Neural progenitor cell (in vitro differentiated cells): ENCODE data around the gene TOM1. TPM values are rescaled to one million over a fixed set of nuclear protein-coding genes. Genes with fewer than 3 reads are reported as not detected.

ENCODE experiments used
- DNase-seq: peaks from one replicate; pipeline ENCODE4 v3.0.0-alpha.2; 2016; ENCODE audit warnings: low spot score
- H2AFZ ChIP-seq: fragments of 200-600 bp; sonication (generic); replicated peaks from 2 replicates; pipeline ENCODE4 v1.6.1; 2016; ENCODE audit warnings: antibody characterized with exemption
- H3F3A ChIP-seq: fragments of 200-600 bp; sonication (generic); 2 replicates; pipeline ENCODE4 v1.6.1; 2016; ENCODE audit warnings: antibody characterized with exemption, low read depth
- H3K27ac ChIP-seq: fragments of 200-600 bp; sonication (generic); 2 replicates; pipeline ENCODE4 v1.5.1; 2016; ENCODE audit warnings: mild to moderate bottlenecking
- H3K27me3 ChIP-seq: fragments of 200-600 bp; sonication (generic); 2 replicates; pipeline ENCODE4 v1.6.1; 2016; ENCODE audit warnings: mild to moderate bottlenecking, moderate library complexity
- H3K36me3 ChIP-seq: fragments of 200-600 bp; sonication (generic); 2 replicates; pipeline ENCODE4 v1.5.1; 2016
- H3K4me1 ChIP-seq: fragments of 200-600 bp; sonication (generic); 2 replicates; pipeline ENCODE4 v1.6.1; 2016; ENCODE audit warnings: mixed run types
- H3K4me2 ChIP-seq: fragments of 200-600 bp; sonication (generic); 2 replicates; pipeline ENCODE4 v1.6.1; 2016
- H3K4me3 ChIP-seq: fragments of 200-600 bp; sonication (generic); 2 replicates; pipeline ENCODE4 v1.5.1; 2016
- H3K79me2 ChIP-seq: fragments of 200-600 bp; sonication (generic); 2 replicates; pipeline ENCODE4 v1.6.1; 2016; ENCODE audit warnings: low read depth
- H3K9ac ChIP-seq: fragments of 200-600 bp; sonication (generic); 2 replicates; pipeline ENCODE4 v1.6.1; 2016
- H3K9me3 ChIP-seq: fragments of 200-600 bp; sonication (generic); 2 replicates; pipeline ENCODE4 v1.5.1; 2016; ENCODE audit warnings: low read depth
- H4K20me1 ChIP-seq: fragments of 200-600 bp; sonication (generic); 2 replicates; pipeline ENCODE4 v1.6.1; 2016; ENCODE audit warnings: low read depth
- H3K27ac Mint-ChIP-seq: 3 replicates; pipeline ENCODE4 v1.8.0; 2021; ENCODE audit warnings: mixed read lengths
- H3K27me3 Mint-ChIP-seq: 2 replicates; pipeline ENCODE4 v1.8.0; 2022; ENCODE audit warnings: low read depth, mild to moderate bottlenecking, inconsistent platforms, moderate library complexity, mixed read lengths; ENCODE audit not compliant: insufficient read depth
- H3K36me3 Mint-ChIP-seq: 3 replicates; pipeline ENCODE4 v1.8.0; 2021; ENCODE audit warnings: mixed read lengths
- H3K4me1 Mint-ChIP-seq: 3 replicates; pipeline ENCODE4 v1.8.0; 2021; ENCODE audit warnings: mixed read lengths
- H3K4me3 Mint-ChIP-seq: 3 replicates; pipeline ENCODE4 v1.8.0; 2021; ENCODE audit warnings: mild to moderate bottlenecking, moderate library complexity, mixed read lengths
- H3K9me3 Mint-ChIP-seq: 3 replicates; pipeline ENCODE4 v1.8.0; 2020; ENCODE audit warnings: mixed read lengths
- EZH2 ChIP-seq: fragments of 200-600 bp; sonication (generic); IDR thresholded peaks from 2 replicates; pipeline ENCODE4 v1.6.1; 2017; ENCODE audit warnings: antibody characterized with exemption, mild to moderate bottlenecking, moderate library complexity
- EZH2phosphoT487 ChIP-seq: fragments of 200-600 bp; sonication (generic); IDR thresholded peaks from 2 replicates; pipeline ENCODE4 v1.6.1; 2017; ENCODE audit warnings: antibody characterized with exemption
- total RNA-seq: library from RNA; depleted of rRNA; stranded (reverse); fragments of >200 nt; gene quantifications from 2 replicates; pipeline ENCODE4 v1.2.3, GENCODE V29; 2015; ENCODE audit warnings: low replicate concordance
- TF ChIP-seq, protein P1 (sequence below): fragments of 200-600 bp; sonication (generic); IDR thresholded peaks from 2 replicates; pipeline ENCODE4 v1.5.1; 2017; ENCODE audit warnings: antibody characterized with exemption, mild to moderate bottlenecking

TOM1 gene
- total RNA-seq, 1 donor from 2014 or later = 28.6 TPM

GRCh38 chr22:35377735-35378134 is 78.0 kb downstream of the TOM1 start:
- Histone ChIP-seq H4K20me1 (no peaks in the 10 kb centered on the region), H3K36me3 (no peaks in the 10 kb centered on the region), H3K27ac (no peak overlapping the region), H3K4me1 (peaks cover 35% of the 10 kb centered on the region), H3K4me3 (no peak overlapping the region), H3K9me3 (no peaks in the 10 kb centered on the region), H3K9ac (no peak overlapping the region), H2AFZ (no peak overlapping the region), H3K79me2 (no peaks in the 10 kb centered on the region), H3K4me2 (peak overlapping the region; percentile 35), H3K27me3 (peaks cover 12% of the 10 kb centered on the region), H3F3A (peaks cover 47% of the 10 kb centered on the region)
- Mint-ChIP-seq H3K36me3 (no peaks in the 10 kb centered on the region), H3K4me3 (peak overlapping the region; percentile 27), H3K9me3 (no peaks in the 10 kb centered on the region), H3K4me1 (peaks cover 42% of the 10 kb centered on the region), H3K27ac (peak overlapping the region; percentile 83), H3K27me3 (peaks cover 25% of the 10 kb centered on the region)
- no peak for DNase-seq
- TF ChIP-seq, protein P1, sequence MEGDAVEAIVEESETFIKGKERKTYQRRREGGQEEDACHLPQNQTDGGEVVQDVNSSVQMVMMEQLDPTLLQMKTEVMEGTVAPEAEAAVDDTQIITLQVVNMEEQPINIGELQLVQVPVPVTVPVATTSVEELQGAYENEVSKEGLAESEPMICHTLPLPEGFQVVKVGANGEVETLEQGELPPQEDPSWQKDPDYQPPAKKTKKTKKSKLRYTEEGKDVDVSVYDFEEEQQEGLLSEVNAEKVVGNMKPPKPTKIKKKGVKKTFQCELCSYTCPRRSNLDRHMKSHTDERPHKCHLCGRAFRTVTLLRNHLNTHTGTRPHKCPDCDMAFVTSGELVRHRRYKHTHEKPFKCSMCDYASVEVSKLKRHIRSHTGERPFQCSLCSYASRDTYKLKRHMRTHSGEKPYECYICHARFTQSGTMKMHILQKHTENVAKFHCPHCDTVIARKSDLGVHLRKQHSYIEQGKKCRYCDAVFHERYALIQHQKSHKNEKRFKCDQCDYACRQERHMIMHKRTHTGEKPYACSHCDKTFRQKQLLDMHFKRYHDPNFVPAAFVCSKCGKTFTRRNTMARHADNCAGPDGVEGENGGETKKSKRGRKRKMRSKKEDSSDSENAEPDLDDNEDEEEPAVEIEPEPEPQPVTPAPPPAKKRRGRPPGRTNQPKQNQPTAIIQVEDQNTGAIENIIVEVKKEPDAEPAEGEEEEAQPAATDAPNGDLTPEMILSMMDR = no peak
- TF ChIP-seq EZH2phosphoT487 (no peak), EZH2 (no peak)

GRCh38 chr22:35378621-35379020 is 78.9 kb downstream of the TOM1 start:
- TF ChIP-seq EZH2phosphoT487 = no peak
- TF ChIP-seq, protein P1 = no peak
- TF ChIP-seq EZH2 = no peak
- H3K4me3 Mint-ChIP-seq = no peak overlapping the region

DNA sequence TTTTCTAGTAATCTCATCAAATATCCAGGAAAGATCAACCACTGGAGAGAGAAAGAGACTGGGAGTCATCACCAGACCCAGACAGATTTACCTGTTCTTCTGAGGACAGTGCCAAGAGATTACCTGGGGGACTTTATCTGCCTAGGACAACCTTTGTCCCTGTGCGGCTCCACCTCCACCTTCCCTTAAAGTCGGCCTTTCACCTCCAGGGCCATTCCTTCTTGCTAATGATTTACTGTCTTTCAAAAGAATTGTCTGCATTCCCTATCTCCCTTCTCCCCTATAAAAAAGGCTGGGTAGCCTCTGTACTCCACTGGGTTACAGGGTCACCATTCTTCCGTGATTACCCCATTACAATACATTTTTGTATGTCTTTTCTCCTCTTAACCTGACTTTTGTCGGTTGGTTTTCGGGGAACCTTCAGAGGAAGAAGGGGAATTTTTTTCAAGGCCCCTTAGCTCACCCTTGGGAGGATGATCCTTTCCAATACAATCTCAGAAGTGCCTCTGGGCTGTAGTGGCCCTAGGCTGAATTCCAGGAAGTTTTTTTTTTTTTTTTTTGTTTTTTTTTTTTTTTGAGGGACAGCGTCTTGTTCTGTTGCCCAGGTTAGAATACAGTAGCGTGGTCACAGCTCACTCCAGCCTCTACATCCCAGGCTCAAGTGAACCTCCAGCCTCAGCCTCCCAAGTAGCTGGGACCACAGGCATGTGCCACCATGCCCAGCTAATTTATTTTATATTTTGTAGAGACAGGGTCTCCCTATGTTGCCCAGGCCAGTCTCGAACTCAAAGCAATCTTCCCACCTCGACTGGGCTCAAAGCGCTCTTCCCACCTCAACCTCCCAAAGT is 79.7 kb downstream of the TOM1 start:
- Histone ChIP-seq H3K9me3 (no peaks in the 10 kb centered on the region), H4K20me1 (no peaks in the 10 kb centered on the region), H3F3A (peaks cover 47% of the 10 kb centered on the region), H3K36me3 (no peaks in the 10 kb centered on the region), H3K27me3 (peaks cover 12% of the 10 kb centered on the region), H3K79me2 (no peaks in the 10 kb centered on the region), H3K4me2 (no peak overlapping the region), H3K9ac (no peak overlapping the region), H3K27ac (no peak overlapping the region), H2AFZ (no peak overlapping the region), H3K4me1 (peaks cover 35% of the 10 kb centered on the region), H3K4me3 (no peak overlapping the region)
- peak overlapping the region; percentile 74 for H3K4me3 Mint-ChIP-seq
- peaks cover 39% of the 10 kb centered on the region for H3K4me1 Mint-ChIP-seq
- no peaks in the 10 kb centered on the region for H3K36me3 Mint-ChIP-seq
- peaks cover 25% of the 10 kb centered on the region for H3K27me3 Mint-ChIP-seq
- H3K27ac Mint-ChIP-seq = no peak overlapping the region
- H3K9me3 Mint-ChIP-seq = no peaks in the 10 kb centered on the region
- DNase-seq = no peak
- no peak for TF ChIP-seq EZH2phosphoT487

More at GRCh38 chr22:35378621-35379020, 78.9 kb downstream of the TOM1 start:
- no peak overlapping the region for H3K4me2 ChIP-seq
- H3K27me3 Mint-ChIP-seq = peaks cover 25% of the 10 kb centered on the region
- H3K79me2 ChIP-seq = no peaks in the 10 kb centered on the region
- no peaks in the 10 kb centered on the region for H3K9me3 Mint-ChIP-seq
- no peaks in the 10 kb centered on the region for H3K36me3 Mint-ChIP-seq
- no peak overlapping the region for H3K4me3 ChIP-seq
- H3K9me3 ChIP-seq = no peaks in the 10 kb centered on the region
- H3K4me1 ChIP-seq = peaks cover 35% of the 10 kb centered on the region
- no peak overlapping the region for H3K27ac ChIP-seq
- no peak overlapping the region for H2AFZ ChIP-seq
- peaks cover 42% of the 10 kb centered on the region for H3K4me1 Mint-ChIP-seq
- DNase-seq = no peak
- no peaks in the 10 kb centered on the region for H4K20me1 ChIP-seq
- peaks cover 12% of the 10 kb centered on the region for H3K27me3 ChIP-seq
- no peaks in the 10 kb centered on the region for H3K36me3 ChIP-seq
- peaks cover 47% of the 10 kb centered on the region for H3F3A ChIP-seq
- no peak overlapping the region for H3K9ac ChIP-seq
- H3K27ac Mint-ChIP-seq = no peak overlapping the region

GRCh38 chr22:35380013-35380412 is 80.3 kb downstream of the TOM1 start:
- no peaks in the 10 kb centered on the region for H3K9me3 Mint-ChIP-seq
- Histone ChIP-seq H3K4me1 (peaks cover 35% of the 10 kb centered on the region), H3K4me2 (no peak overlapping the region), H3F3A (peaks cover 52% of the 10 kb centered on the region), H3K27ac (no peak overlapping the region), H2AFZ (no peak overlapping the region), H3K4me3 (no peak overlapping the region), H3K9me3 (no peaks in the 10 kb centered on the region), H3K79me2 (no peaks in the 10 kb centered on the region), H3K9ac (no peak overlapping the region), H4K20me1 (no peaks in the 10 kb centered on the region), H3K36me3 (no peaks in the 10 kb centered on the region), H3K27me3 (peaks cover 12% of the 10 kb centered on the region)
- TF ChIP-seq EZH2phosphoT487 = no peak
- H3K27ac Mint-ChIP-seq = no peak overlapping the region
- DNase-seq = no peak
- H3K4me1 Mint-ChIP-seq = peaks cover 41% of the 10 kb centered on the region
- no peaks in the 10 kb centered on the region for H3K36me3 Mint-ChIP-seq
- H3K4me3 Mint-ChIP-seq = peak overlapping the region; percentile 74
- peaks cover 27% of the 10 kb centered on the region for H3K27me3 Mint-ChIP-seq
